Non-pigmented ciliary epithelial cell (primary cell): ENCODE measurements around the gene CCDC170.
"Not testable (repeated sequence)": the region's sequence is repeated elsewhere in the genome, so short reads cannot be mapped to it uniquely, and the experiment has no call there.

Source experiments
- DNase-seq: peaks from one replicate; pipeline ENCODE4 v3.0.0-alpha.2; 2010; ENCODE audit warnings: low read depth

The CCDC170 gene

GRCh38 chr6:151544453-151544852 lies 50.6 kb downstream of the CCDC170 start:
- no peak for DNase-seq

GRCh38 chr6:151544884-151545283 lies 51.1 kb downstream of the CCDC170 start:
- not testable (repeated sequence) for DNase-seq

GRCh38 chr6:151546941-151547659 lies 53.3 kb downstream of the CCDC170 start:
- no peak for DNase-seq

DNA sequence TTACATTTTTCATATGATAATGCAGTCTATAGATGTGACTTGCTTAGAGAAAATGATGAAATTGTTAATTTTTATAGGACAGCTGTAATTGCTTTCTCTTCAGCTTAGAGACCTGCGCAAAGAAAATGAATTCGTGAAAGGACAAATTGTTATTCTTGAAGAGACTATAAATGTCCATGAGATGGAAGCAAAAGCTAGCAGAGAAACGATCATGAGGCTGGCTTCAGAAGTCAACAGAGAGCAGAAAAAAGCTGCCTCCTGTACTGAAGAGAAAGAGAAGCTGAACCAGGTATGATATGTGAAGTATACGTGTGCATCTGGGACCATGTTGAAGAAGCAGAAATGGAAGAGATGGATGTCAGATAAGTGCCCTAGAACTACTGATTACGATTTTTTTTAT lies 54.4 kb downstream of the CCDC170 start:
- DNase-seq: no peak

DNA sequence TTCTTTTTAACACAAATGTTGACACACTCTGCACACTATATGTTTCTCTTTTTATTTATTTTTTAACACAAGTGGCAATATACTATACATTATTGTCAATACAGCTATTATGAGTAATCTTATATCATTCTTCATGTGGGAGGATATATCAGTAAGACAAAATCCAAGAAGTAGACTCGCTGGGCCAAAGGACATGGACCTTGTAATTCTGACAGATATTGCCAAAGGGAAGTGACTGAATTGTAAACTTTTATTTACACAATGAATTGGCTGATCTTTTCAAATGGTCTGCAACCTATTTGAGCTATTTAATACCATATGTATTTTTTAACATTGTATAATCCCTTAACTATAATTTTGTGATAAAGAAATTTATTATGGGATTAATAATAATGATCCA lies 56.0 kb downstream of the CCDC170 start:
- no peak for DNase-seq

GRCh38 chr6:151550618-151551017 lies 56.8 kb downstream of the CCDC170 start:
- DNase-seq: no peak

GRCh38 chr6:151551223-151551857 lies 57.5 kb downstream of the CCDC170 start:
- no peak for DNase-seq

GRCh38 chr6:151553416-151554165 lies 59.8 kb downstream of the CCDC170 start:
- no peak for DNase-seq

GRCh38 chr6:151561238-151561637 lies 67.4 kb downstream of the CCDC170 start:
- no peak for DNase-seq

DNA sequence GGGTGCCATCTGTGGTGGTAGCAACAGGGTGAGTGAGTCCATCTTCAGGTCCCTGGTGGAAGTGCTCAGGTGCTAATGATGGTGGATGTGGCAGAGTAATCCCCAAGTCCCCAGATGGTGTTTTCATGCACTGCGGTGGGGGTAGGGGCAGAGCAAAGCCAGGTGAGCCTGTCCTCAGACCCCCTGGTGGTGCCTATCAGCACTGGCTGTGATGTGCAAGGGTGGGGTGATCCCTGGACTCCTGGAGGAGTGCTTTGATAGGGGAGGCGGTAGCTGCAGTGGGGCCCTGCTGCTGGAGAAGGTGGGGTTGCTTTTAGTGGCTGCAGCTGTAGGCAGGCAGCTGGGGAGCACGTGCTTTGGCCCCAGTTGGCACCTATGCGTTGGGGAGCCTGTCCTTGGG lies 70.8 kb downstream of the CCDC170 start:
- no peak for DNase-seq

- DNase-seq: no peak
Measured at GRCh38 chr6:151565940-151566339, 72.1 kb downstream of the CCDC170 start.

DNA sequence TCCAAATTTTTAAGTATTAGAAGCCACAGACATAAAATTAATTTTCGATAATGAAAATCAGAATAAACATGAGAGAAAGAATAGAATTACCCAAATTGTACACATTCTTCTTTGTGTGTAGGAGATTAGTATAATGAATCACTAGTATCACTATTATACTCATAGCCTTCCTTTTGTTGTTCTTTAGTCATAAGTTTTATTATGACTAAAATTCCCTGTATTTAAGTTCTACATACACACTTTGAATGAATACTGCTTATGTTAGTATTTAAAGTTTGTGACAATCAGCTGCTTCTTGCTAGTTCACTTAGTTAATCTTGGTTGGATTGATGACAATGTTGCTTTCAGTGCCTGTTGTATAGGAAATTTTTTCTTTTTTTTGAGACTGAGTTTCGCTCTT lies 72.7 kb downstream of the CCDC170 start:
- DNase-seq: no peak

DNA sequence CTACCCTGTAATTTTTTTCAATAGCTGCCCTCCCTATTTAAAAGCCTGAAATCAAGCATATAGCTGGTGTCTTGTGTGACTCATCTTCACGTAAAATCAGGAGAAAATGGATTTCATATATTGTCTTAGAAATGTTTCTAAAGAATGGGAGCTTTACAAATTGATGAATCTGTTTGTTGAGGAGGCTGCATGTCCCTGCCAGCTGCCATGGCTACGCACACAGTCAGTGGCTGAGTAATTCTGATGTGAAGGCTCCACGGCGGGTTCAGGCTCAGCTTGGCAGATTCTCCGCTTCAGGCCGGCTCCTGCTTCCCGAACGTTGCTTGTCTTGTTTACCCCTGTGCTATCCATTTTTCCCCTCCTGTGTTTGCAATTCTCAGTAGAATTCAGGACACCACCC lies 82.8 kb downstream of the CCDC170 start:
- DNase-seq: no peak

GRCh38 chr6:151577257-151577656 lies 83.4 kb downstream of the CCDC170 start:
- no peak for DNase-seq

DNA sequence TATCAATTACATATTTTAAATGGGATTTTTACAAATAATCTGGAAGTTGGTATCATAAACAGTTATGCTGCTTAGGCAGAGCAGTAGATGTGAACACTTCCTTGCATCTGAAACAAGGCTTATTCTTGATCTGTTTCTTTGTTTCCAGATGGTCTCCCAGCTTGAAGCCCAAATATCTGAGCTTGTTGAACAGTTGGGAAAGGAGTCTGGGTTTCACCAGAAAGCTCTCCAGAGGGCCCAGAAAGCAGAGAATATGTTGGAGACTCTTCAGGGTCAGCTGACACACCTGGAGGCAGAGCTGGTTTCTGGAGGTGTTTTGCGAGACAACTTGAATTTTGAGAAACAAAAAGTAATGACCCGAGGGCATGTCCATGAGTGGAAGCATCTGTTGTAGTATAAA lies 91.9 kb downstream of the CCDC170 start:
- no peak for DNase-seq

DNA sequence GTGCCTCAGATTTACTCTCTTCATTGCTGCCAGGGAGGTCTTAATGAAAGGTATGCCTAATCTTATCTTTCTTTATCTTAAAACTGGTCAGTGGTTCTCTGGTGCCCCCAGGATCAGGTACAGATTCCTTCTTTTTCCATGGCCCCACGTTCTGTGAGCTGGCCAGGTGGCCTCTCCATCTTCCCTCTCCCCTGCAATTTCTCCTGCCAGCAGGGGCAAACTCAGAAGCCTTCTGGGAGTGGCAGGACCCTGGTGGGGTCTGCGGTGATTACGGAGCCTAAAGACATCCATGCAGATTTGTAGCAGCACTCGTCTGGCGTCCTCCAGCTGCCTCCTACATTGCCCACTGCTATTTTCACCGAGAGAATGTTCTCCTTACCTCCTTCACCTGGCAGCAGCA lies 95.8 kb downstream of the CCDC170 start:
- no peak for DNase-seq

DNA sequence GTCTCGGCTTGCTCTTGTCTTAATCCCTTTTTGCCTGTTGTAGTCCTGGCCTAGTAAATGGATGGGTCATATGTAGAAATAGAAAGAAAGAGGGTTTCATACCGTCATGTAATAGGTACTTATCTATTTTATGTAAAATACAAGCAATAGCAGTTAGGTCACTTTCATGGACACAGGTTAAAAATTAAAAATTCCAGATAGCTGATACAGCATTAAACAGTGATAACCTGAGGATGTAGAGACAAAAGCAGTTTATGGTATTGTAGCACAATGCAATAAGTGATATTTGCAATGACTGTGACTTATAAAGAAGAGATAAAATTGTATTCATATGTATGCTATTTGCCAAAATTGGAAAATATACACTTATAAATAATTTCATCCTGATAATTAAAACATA lies 96.9 kb downstream of the CCDC170 start:
- no peak for DNase-seq

DNA sequence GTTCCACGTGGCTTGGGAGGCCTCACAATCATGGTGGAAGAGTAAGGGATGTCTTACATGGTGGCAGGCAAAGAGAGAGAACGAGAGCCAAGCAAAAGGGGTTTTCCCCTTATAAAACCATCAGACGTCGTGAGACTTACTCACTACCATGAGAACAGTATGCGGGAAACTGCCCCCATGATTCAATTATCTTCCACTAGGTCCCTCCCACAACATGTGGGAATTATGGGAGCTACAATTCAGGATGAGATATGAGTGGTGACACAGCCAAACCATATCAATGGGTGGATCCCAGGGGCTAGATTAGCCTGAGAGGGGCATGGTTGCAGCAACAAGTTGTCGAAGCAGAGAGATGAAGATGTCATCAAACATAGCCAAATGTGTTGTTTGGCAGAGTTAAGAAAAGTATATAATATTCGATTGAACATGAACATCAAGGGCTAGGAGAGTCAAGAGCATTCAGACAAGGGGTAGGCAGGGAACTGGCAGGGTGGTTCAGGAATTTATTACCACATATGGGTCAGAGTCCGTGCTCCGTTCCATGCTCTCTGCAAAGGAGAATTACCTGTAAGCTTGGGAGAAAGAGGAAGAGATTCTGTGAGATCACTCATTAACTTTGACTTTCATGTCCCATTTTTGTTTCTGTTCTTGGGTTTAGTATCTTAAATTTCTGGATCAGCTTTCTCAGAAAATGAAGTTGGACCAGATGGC lies 98.8 kb downstream of the CCDC170 start:
- no peak for DNase-seq

DNA sequence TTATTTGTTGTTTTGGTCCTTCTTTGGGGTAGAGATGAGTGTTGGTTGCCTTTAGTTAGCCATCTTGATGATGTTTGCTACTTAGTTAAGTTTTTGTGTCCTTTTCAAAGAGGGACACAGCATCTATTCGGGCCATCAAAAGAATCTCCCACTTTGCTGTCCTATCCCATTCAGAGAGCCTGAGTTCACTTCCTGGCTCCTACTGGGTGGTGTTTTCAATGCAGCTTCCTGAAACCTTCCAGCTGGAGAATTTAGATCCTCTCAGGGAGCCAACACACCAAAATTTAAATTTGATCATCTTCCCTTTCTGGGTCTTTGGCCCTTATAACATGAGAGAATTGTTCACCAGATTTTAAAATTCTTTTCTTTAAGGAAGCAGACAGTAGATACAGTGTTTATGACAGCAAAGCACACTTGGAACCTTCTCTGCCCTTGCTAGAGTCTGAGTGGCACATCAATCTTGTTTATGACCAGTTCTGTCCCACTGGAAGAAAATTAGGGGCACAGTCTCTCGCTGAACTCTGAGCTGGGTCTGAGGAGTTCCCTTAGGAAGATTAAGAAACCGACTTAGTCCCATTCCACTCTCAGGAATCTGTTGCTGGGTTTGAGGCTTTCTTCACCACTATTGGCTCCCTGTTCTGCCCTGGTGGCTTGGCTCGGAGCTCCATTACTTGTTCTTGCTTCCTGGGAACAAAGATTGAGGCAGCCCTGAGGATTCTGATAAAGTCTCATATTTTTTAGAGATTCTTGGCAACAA lies 115.5 kb downstream of the CCDC170 start:
- no peak for DNase-seq

DNA sequence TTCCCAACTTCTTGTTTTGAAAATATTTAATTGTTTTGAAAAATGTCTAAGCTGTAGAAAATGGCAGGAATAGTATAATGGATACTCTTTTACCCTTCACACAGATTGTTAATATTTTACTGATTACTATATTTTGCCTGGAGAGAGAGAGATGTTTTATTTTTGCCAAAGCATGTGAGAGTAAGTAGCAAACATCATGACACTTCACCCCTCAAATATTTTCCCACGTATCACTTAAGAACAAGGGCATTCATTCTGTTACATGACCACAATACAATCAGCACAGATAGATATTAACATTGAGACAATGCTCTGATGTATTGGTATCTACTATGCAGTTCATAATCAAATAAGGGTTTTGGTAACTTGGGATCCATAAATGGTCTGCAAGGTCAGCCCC lies 116.5 kb downstream of the CCDC170 start:
- no peak for DNase-seq

GRCh38 chr6:151614630-151615029 lies 120.8 kb downstream of the CCDC170 start:
- DNase-seq: no peak

GRCh38 chr6:151616091-151616513 lies 122.3 kb downstream of the CCDC170 start:
- no peak for DNase-seq
